ENCODE results near the gene DIO2.

DIO2 gene

GRCh38 chr14:80237143-80237542, 25.8 kb upstream of the DIO2 start:
- H3K4me1 ChIP-seq (ENCODE audit: insufficient read depth, low read length) = no peaks in the 10 kb centered on the region
- no peaks in the 10 kb centered on the region for H4K20me1 ChIP-seq (ENCODE audit: insufficient read depth, low read length)
- H3K27ac ChIP-seq (ENCODE audit: low read length) = no peak overlapping the region
- no peak overlapping the region for H3K4me2 ChIP-seq (ENCODE audit: insufficient read depth, low read length)
- no peak overlapping the region for H3K9ac ChIP-seq (ENCODE audit: low read depth, low read length)
- DNase-seq (no peak), ATAC-seq (ENCODE audit: insufficient read depth, low read depth) (no peak)
- H3K36me3 ChIP-seq (ENCODE audit: insufficient read depth, low read length) = no peaks in the 10 kb centered on the region
- no peaks in the 10 kb centered on the region for H3K79me2 ChIP-seq (ENCODE audit: insufficient read depth, low read length)
- H2AFZ ChIP-seq (ENCODE audit: low read depth, low read length) = no peak overlapping the region
- no peak for TF ChIP-seq CTCF (IDR thresholded peaks at IDR 0.05; ENCODE audit: borderline replicate concordance, extremely low read depth, low read length, poor library complexity, severe bottlenecking)
- TF ChIP-seq EZH2 (IDR thresholded peaks at IDR 0.05; ENCODE audit: borderline replicate concordance, low read depth, low read length, severe bottlenecking) = no peak
- peaks cover 28% of the 10 kb centered on the region for H3K9me3 ChIP-seq (ENCODE audit: insufficient read depth, low read length, severe bottlenecking)
- H3K4me3 ChIP-seq (ENCODE audit: low read depth in 1 of 2, low read length in 2 of 2) = no peak overlapping the region
- no peaks in the 10 kb centered on the region for H3K27me3 ChIP-seq (ENCODE audit: insufficient read depth, low read length, poor library complexity)

DNA sequence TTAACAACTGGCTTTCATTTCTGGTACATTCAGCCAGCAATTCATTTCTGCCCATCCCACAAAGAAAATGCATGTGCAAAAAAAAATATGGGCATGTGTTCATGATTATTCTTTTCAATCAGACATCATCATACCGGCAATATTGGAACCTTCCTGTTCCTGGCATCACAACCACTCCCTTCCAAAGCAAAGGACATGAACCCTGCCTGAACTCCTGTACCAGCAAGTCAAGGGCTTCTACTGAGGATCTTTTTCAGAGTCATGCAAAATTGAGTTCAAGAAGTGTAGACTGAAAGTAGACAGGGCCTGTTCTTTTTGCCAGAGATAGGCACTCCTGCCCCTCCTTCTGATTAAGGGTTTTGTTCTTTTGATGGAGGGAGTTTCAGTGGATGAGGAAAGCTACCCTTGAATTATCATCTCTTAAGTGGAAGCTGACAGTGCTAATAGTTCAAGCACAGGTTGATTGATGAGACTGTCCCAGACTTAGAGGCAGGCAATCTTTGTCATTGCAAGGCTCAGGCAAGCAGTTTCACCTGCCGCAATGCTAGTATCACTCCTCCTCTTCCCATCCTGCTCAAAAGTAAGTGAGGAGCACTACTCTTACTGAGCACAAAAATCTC, 22.3 kb upstream of the DIO2 start:
- Histone ChIP-seq H3K4me3 (ENCODE audit: low read depth in 1 of 2, low read length in 2 of 2) (no peak overlapping the region), H3K4me1 (ENCODE audit: insufficient read depth, low read length) (no peaks in the 10 kb centered on the region), H4K20me1 (ENCODE audit: insufficient read depth, low read length) (no peaks in the 10 kb centered on the region), H3K9ac (ENCODE audit: low read depth, low read length) (no peak overlapping the region), H3K4me2 (ENCODE audit: insufficient read depth, low read length) (no peak overlapping the region), H3K27ac (ENCODE audit: low read length) (no peak overlapping the region), H3K27me3 (ENCODE audit: insufficient read depth, low read length, poor library complexity) (no peaks in the 10 kb centered on the region), H2AFZ (ENCODE audit: low read depth, low read length) (no peak overlapping the region), H3K36me3 (ENCODE audit: insufficient read depth, low read length) (no peaks in the 10 kb centered on the region), H3K9me3 (ENCODE audit: insufficient read depth, low read length, severe bottlenecking) (peaks cover 21% of the 10 kb centered on the region), H3K79me2 (ENCODE audit: insufficient read depth, low read length) (no peaks in the 10 kb centered on the region)
- no peak for DNase-seq
- ATAC-seq (ENCODE audit: insufficient read depth, low read depth) = no peak
- TF ChIP-seq EZH2 (IDR thresholded peaks at IDR 0.05; ENCODE audit: borderline replicate concordance, low read depth, low read length, severe bottlenecking) (no peak), CTCF (IDR thresholded peaks at IDR 0.05; ENCODE audit: borderline replicate concordance, extremely low read depth, low read length, poor library complexity, severe bottlenecking) (no peak)

- H3K27me3 ChIP-seq (ENCODE audit: insufficient read depth, low read length, poor library complexity) = no peaks in the 10 kb centered on the region
- H2AFZ ChIP-seq (ENCODE audit: low read depth, low read length) = no peak overlapping the region
- peaks cover 11% of the 10 kb centered on the region for H3K9me3 ChIP-seq (ENCODE audit: insufficient read depth, low read length, severe bottlenecking)
- no peak overlapping the region for H3K4me2 ChIP-seq (ENCODE audit: insufficient read depth, low read length)
- H3K4me3 ChIP-seq (ENCODE audit: low read depth in 1 of 2, low read length in 2 of 2) = no peak overlapping the region
- TF ChIP-seq EZH2 (IDR thresholded peaks at IDR 0.05; ENCODE audit: borderline replicate concordance, low read depth, low read length, severe bottlenecking) (no peak), CTCF (IDR thresholded peaks at IDR 0.05; ENCODE audit: borderline replicate concordance, extremely low read depth, low read length, poor library complexity, severe bottlenecking) (no peak)
- no peak for DNase-seq
- H3K79me2 ChIP-seq (ENCODE audit: insufficient read depth, low read length) = no peaks in the 10 kb centered on the region
- no peak overlapping the region for H3K9ac ChIP-seq (ENCODE audit: low read depth, low read length)
- H4K20me1 ChIP-seq (ENCODE audit: insufficient read depth, low read length) = no peaks in the 10 kb centered on the region
- no peak overlapping the region for H3K27ac ChIP-seq (ENCODE audit: low read length)
- ATAC-seq (ENCODE audit: insufficient read depth, low read depth) = no peak
- no peaks in the 10 kb centered on the region for H3K36me3 ChIP-seq (ENCODE audit: insufficient read depth, low read length)
- no peaks in the 10 kb centered on the region for H3K4me1 ChIP-seq (ENCODE audit: insufficient read depth, low read length)
These were observed 20.4 kb upstream of the DIO2 start for GRCh38 chr14:80231702-80232101.

Data from DND-41 (cell line).